ENCODE measurements around the gene STPG4. TPM values are rescaled to one million over a fixed set of nuclear protein-coding genes. Genes with fewer than 3 reads are reported as not detected.

STPG4 gene
- total RNA-seq, 1 donor from 2014 or later = not detected

- DNase-seq = peak; percentile 85
These were observed 69.0 kb downstream of the STPG4 start for GRCh38 chr2:47086054-47086471.

- DNase-seq = peak; percentile 76
These were observed 71.0 kb downstream of the STPG4 start for GRCh38 chr2:47083886-47084687.

- DNase-seq = no peak
These were observed 71.6 kb downstream of the STPG4 start for GRCh38 chr2:47083485-47083884.

GRCh38 chr2:47083005-47083404, 72.1 kb downstream of the STPG4 start:
- DNase-seq = no peak

GRCh38 chr2:47080888-47081301, 74.2 kb downstream of the STPG4 start:
- DNase-seq = no peak

- DNase-seq = no peak
These were observed 75.3 kb downstream of the STPG4 start for GRCh38 chr2:47079515-47080412.

- DNase-seq = no peak
These were observed 76.3 kb downstream of the STPG4 start for GRCh38 chr2:47078541-47079482.

- no peak for DNase-seq
These were observed 77.5 kb downstream of the STPG4 start for GRCh38 chr2:47077442-47078117.

- peak; percentile 93 for DNase-seq
These were observed 78.3 kb downstream of the STPG4 start for GRCh38 chr2:47076586-47077441.

GRCh38 chr2:47076126-47076506, 79.0 kb downstream of the STPG4 start:
- DNase-seq = no peak

- peak; percentile 35 for DNase-seq
These were observed 79.6 kb downstream of the STPG4 start for GRCh38 chr2:47075361-47076125.

GRCh38 chr2:47074691-47075090, 80.4 kb downstream of the STPG4 start:
- DNase-seq = no peak

GRCh38 chr2:47073641-47074040, 81.5 kb downstream of the STPG4 start:
- no peak for DNase-seq

GRCh38 chr2:47073217-47073616, 81.9 kb downstream of the STPG4 start:
- DNase-seq = no peak

- no peak for DNase-seq
These were observed 82.3 kb downstream of the STPG4 start for GRCh38 chr2:47072728-47073191.

GRCh38 chr2:47072018-47072691, 83.0 kb downstream of the STPG4 start:
- DNase-seq = peak; percentile 42

GRCh38 chr2:47070920-47071824, 83.9 kb downstream of the STPG4 start:
- peak; percentile 92 for DNase-seq

Measured in dermis blood vessel endothelial cell (primary cell).